ENCODE measurements around the gene PPARA.

GRCh38 chr22:46121079-46121478, 29.2 kb upstream of the PPARA start:
- TF ChIP-seq, protein P1, sequence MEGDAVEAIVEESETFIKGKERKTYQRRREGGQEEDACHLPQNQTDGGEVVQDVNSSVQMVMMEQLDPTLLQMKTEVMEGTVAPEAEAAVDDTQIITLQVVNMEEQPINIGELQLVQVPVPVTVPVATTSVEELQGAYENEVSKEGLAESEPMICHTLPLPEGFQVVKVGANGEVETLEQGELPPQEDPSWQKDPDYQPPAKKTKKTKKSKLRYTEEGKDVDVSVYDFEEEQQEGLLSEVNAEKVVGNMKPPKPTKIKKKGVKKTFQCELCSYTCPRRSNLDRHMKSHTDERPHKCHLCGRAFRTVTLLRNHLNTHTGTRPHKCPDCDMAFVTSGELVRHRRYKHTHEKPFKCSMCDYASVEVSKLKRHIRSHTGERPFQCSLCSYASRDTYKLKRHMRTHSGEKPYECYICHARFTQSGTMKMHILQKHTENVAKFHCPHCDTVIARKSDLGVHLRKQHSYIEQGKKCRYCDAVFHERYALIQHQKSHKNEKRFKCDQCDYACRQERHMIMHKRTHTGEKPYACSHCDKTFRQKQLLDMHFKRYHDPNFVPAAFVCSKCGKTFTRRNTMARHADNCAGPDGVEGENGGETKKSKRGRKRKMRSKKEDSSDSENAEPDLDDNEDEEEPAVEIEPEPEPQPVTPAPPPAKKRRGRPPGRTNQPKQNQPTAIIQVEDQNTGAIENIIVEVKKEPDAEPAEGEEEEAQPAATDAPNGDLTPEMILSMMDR (conservative IDR thresholded peaks at IDR 0.05 in 1 of 2, IDR thresholded peaks at IDR 0.05 in 1 of 2; ENCODE audit: low read depth in 1 of 2, low read length in 2 of 2), result no peak
- TF ChIP-seq EZH2 (IDR thresholded peaks at IDR 0.05; ENCODE audit: low read length, missing control alignments), result no peak

Measured in fibroblast of lung (primary cell).